C4-2B (cell line): ENCODE measurements around the gene CEP68.

ENCODE experiments used
- H3K27ac ChIP-seq: fragments of 450-650 bp; 2 replicates; pipeline ENCODE4 v1.5.1; 2017
- ZFX ChIP-seq: fragments of 450-650 bp; IDR thresholded peaks from 2 replicates; pipeline ENCODE4 v1.6.1; 2017
- TF ChIP-seq, protein P1 (sequence below): fragments of 450-650 bp; conservative IDR thresholded peaks from 2 replicates; pipeline ENCODE4 v1.5.1; 2017; ENCODE audit warnings: mild to moderate bottlenecking

Gene CEP68

DNA sequence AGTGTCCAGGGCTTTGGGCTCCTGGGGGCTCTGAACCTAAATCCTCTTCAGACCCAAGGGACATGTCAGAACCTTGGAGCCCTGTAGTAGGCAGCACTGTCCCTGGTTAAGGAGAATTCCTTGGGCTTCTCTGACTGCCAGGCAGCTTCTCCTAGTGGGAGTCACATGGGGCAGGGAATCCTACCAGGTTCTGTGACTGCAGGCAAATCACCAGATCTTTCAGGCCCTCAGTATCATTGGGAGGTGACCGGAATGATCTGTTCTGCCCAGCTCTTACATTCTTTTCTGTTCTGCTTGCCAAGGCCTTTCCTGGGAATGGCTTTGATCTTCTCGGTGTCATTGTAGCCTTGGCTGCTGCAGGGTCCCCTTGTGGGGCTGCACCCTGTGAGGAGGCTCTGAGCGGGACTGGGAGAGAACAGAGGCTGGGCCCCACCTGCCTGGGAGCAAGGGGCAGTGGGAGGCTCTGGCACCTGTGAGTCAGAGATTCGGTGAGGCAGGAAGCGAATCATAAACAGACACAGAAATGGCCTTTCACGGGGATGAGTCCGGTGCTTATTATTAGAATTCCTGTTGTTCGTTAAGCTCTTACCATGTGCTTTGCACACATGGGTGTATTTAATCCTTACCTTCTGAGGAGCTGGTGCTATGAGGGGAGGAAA is 14.1 kb downstream of the CEP68 start:
- H3K27ac ChIP-seq = no peak overlapping the region
- TF ChIP-seq, protein P1, sequence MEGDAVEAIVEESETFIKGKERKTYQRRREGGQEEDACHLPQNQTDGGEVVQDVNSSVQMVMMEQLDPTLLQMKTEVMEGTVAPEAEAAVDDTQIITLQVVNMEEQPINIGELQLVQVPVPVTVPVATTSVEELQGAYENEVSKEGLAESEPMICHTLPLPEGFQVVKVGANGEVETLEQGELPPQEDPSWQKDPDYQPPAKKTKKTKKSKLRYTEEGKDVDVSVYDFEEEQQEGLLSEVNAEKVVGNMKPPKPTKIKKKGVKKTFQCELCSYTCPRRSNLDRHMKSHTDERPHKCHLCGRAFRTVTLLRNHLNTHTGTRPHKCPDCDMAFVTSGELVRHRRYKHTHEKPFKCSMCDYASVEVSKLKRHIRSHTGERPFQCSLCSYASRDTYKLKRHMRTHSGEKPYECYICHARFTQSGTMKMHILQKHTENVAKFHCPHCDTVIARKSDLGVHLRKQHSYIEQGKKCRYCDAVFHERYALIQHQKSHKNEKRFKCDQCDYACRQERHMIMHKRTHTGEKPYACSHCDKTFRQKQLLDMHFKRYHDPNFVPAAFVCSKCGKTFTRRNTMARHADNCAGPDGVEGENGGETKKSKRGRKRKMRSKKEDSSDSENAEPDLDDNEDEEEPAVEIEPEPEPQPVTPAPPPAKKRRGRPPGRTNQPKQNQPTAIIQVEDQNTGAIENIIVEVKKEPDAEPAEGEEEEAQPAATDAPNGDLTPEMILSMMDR = no peak
- TF ChIP-seq ZFX = no peak

DNA sequence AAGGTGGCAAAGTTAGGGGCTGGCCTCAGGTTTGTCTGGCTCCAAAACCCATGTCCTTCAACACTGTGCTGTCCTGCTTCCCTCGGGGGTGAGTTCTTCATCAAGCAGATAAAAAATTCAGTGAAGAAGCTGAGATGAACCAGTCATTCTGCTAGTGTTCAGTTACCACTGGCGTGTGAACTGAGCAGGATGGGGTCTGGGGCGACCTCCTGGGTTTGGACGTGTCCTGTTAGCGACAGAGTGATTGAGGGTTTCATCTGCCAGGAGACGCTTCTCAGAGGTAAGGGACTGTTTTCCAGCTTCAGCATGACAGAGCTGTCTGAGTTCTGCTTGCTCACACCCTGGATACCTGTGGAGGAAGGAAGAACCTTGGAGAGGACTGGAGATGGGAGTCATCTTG is 14.6 kb downstream of the CEP68 start:
- no peak overlapping the region for H3K27ac ChIP-seq
- TF ChIP-seq, protein P1 = no peak
- no peak for TF ChIP-seq ZFX

DNA sequence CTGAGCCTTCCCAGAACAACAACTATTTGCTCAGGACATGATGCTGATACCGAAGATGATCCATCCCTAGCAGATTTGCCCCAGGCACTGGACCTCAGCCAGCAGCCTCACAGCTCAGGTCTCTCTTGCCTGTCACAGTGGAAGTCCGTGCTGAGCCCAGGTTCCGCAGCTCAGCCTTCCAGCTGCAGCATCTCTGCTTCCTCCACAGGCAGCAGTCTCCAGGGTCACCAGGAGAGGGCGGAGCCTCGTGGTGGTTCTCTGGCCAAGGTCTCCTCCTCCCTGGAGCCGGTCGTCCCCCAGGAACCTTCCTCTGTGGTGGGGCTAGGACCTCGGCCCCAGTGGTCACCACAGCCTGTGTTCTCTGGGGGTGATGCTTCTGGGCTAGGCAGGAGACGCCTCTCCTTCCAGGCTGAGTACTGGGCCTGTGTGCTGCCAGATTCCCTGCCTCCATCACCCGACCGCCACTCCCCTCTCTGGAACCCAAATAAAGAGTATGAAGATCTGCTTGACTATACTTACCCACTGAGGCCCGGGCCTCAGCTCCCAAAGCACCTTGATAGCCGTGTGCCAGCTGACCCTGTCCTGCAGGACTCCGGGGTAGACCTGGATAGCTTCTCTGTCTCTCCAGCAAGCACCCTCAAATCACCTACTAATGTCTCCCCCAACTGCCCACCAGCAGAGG is 15.4 kb downstream of the CEP68 start:
- no peak overlapping the region for H3K27ac ChIP-seq
- TF ChIP-seq, protein P1 = peak; percentile 32
- TF ChIP-seq ZFX = no peak

DNA sequence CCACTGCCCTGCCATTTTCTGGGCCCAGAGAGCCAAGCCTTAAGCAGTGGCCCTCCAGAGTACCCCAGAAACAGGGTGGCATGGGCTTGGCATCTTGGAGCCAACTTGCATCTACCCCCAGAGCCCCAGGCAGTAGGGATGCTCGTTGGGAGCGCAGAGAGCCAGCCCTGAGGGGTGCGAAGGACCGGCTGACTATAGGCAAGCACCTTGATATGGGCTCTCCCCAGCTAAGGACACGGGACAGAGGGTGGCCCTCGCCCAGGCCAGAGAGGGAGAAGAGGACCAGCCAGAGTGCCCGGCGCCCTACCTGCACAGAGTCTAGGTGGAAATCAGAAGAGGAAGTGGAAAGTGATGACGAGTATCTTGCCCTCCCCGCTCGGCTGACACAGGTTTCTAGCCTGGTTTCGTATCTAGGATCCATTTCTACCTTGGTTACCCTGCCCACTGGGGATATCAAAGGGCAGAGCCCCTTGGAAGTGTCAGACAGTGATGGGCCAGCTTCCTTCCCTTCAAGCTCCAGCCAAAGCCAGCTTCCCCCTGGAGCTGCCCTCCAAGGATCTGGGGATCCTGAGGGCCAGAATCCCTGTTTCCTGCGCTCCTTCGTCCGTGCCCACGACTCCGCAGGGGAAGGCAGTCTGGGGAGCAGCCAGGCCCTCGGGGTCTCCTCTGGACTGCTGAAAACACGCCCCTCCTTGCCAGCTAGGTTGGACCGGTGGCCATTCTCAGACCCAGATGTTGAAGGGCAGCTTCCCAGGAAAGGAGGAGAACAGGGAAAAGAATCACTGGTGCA is 16.2 kb downstream of the CEP68 start:
- H3K27ac ChIP-seq = no peak overlapping the region
- TF ChIP-seq, protein P1 = no peak
- no peak for TF ChIP-seq ZFX

DNA sequence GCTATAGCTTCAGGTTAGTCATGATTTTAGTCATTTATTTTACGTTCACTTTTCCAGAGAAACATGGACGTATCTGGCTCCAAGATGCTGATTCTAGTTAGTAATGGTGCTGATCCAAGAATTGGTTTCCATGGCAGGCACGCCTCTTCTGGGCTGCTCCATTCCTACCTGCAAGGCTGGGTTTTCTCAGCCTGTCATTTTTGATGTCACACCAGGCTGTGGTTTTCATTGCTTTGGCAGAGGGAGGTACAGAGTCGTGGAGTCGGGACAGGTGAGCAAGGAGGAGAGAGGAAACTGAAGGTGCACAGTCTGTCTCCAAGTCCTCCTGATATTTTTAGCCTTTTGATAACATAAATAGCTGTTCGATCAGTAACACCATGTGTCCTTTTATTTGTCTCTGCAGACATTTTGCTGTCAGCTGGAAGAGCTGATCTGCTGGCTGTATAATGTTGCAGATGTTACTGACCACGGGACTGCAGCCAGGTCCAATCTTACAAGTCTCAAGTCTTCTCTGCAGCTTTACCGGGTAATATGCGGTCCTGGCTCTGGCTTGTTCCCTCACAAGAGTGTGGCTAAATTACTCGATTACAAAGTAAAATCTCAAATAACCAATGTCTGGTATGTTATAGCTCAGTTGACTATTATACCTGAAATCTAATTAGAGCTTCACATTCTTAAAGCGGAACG is 17.8 kb downstream of the CEP68 start:
- H3K27ac ChIP-seq = no peak overlapping the region
- no peak for TF ChIP-seq ZFX
- TF ChIP-seq, protein P1 = no peak

DNA sequence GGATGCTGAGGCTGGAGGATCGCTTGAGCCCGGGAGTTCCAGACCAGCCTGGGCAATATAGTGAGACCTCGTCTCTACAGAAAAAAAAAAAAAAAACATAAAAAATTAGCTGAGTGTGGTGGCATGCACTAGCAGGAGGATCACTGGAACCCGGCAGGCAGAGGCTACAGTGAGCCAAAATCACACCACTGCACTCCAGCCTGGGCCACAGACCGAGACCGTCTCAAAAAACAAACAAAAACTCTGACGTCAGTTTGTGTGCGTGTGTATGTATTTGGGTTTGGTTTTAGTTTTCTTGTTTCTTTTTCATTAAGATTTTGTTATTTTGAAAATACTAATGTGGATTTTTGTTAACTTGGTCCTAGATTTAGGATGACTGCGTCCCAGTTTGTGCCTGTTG is 19.0 kb downstream of the CEP68 start:
- H3K27ac ChIP-seq = no peak overlapping the region
- no peak for TF ChIP-seq ZFX
- TF ChIP-seq, protein P1 = no peak
